Colonic mucosa (tissue), 4 donors: ENCODE results near the gene FBXW2. TPM values are rescaled to one million over a fixed set of nuclear protein-coding genes. Genes with fewer than 3 reads are reported as not detected.

ENCODE experiments used
- DNase-seq: peaks from one replicate; pipeline ENCODE4 v3.0.0-alpha.2; 2020
- H3K27ac ChIP-seq: fragments of 200-600 bp; one replicate; pipeline ENCODE4 v1.8.0; 2021
- H3K27me3 ChIP-seq: fragments of 200-600 bp; one replicate; pipeline ENCODE4 v1.8.0; 2021
- H3K36me3 ChIP-seq: fragments of 200-600 bp; one replicate; pipeline ENCODE4 v1.8.0; 2021
- H3K4me1 ChIP-seq: fragments of 200-600 bp; one replicate; pipeline ENCODE4 v1.8.0; 2021; ENCODE audit warnings: mild to moderate bottlenecking
- H3K4me3 ChIP-seq: fragments of 200-600 bp; one replicate; pipeline ENCODE4 v1.8.0; 2021
- H3K9ac ChIP-seq, 2 donors: one replicate each; pipeline ENCODE4 v1.7.0; 2013; ENCODE audit warnings: control low read depth in 2 of 2, low read depth in 2 of 2, low read length in 2 of 2
- H3K9me3 ChIP-seq: fragments of 200-600 bp; one replicate; pipeline ENCODE4 v1.8.0; 2021
- CTCF ChIP-seq: fragments of 200-600 bp; IDR thresholded peaks from one replicate; pipeline ENCODE4 v1.8.0; 2022; ENCODE audit warnings: antibody characterized with exemption, mild to moderate bottlenecking
- intact Hi-C: fragments of 100-400 bp; cut with DNase I; formaldehyde crosslinking; loops from one replicate; pipeline ENCODE4 v1.14.1; 2022
- total RNA-seq, 2 donors: library from RNA; stranded (reverse); fragmentation: NEBNext Ultra II Directional in 1 of 2; extraction: Animal tissue kit (Norgen Biotek cat#: 25700) in 1 of 2; gene quantifications; one replicate each; pipeline ENCODE4 v1.2.1, GENCODE V29; 2021
- donor health status: healthy.
- donor health status: DM: no; HTN: no; CAD: no.
- donor health status: DM: no; HTN: no; CAD: no.

The FBXW2 gene
- total RNA-seq, 2 donors from 2014 or later, result 52.1 to 53.5 TPM

GRCh38 chr9:120764476-120764875 is 28.7 kb downstream of the FBXW2 start:
- no peaks in the 10 kb centered on the region for H3K9me3 ChIP-seq
- no peaks in the 10 kb centered on the region for H3K4me1 ChIP-seq
- no peak overlapping the region for H3K4me3 ChIP-seq
- no peak for TF ChIP-seq CTCF
- intact Hi-C loops, result no loop called here
- no peaks in the 10 kb centered on the region for H3K27me3 ChIP-seq
- no peak overlapping the region for H3K9ac ChIP-seq
- H3K36me3 ChIP-seq, result peaks cover 8% of the 10 kb centered on the region
- no peak for DNase-seq
- H3K27ac ChIP-seq, result no peak overlapping the region

- Histone ChIP-seq H3K4me3 (no peak overlapping the region), H3K4me1 (no peaks in the 10 kb centered on the region), H3K36me3 (peaks cover 8% of the 10 kb centered on the region), H3K9ac (no peak overlapping the region), H3K27me3 (no peaks in the 10 kb centered on the region), H3K9me3 (no peaks in the 10 kb centered on the region), H3K27ac (no peak overlapping the region)
- intact Hi-C loops, result no loop called here
- TF ChIP-seq CTCF, result no peak
- DNase-seq, result no peak
Measured at GRCh38 chr9:120761006-120761405, 32.2 kb downstream of the FBXW2 start.

- no peak for TF ChIP-seq CTCF
- no peaks in the 10 kb centered on the region for H3K27me3 ChIP-seq
- DNase-seq, result no peak
- no peak overlapping the region for H3K27ac ChIP-seq
- H3K9me3 ChIP-seq, result no peaks in the 10 kb centered on the region
- intact Hi-C loops, result loop anchor here (2.0 to 10.0 kb wide), 3 partner anchors 135 to 302 kb away; no protein-coding TSS in a partner anchor
- no peak overlapping the region for H3K4me3 ChIP-seq
- no peak overlapping the region for H3K9ac ChIP-seq
- H3K36me3 ChIP-seq, result peaks cover 8% of the 10 kb centered on the region
- H3K4me1 ChIP-seq, result no peaks in the 10 kb centered on the region
Measured at GRCh38 chr9:120759755-120760400, 33.3 kb downstream of the FBXW2 start.

GRCh38 chr9:120758544-120758943 is 34.7 kb downstream of the FBXW2 start:
- no peak overlapping the region for H3K4me3 ChIP-seq
- no peaks in the 10 kb centered on the region for H3K4me1 ChIP-seq
- H3K27me3 ChIP-seq, result no peaks in the 10 kb centered on the region
- no peak for DNase-seq
- intact Hi-C loops, result loop anchor here (2.0 to 10.0 kb wide), 3 partner anchors 134 to 304 kb away; no protein-coding TSS in a partner anchor
- H3K36me3 ChIP-seq, result peaks cover 5% of the 10 kb centered on the region
- no peak for TF ChIP-seq CTCF
- no peak overlapping the region for H3K9ac ChIP-seq
- H3K27ac ChIP-seq, result no peak overlapping the region
- H3K9me3 ChIP-seq, result no peaks in the 10 kb centered on the region

- Histone ChIP-seq H3K9ac (no peak overlapping the region), H3K9me3 (no peaks in the 10 kb centered on the region), H3K27me3 (no peaks in the 10 kb centered on the region), H3K27ac (no peak overlapping the region), H3K36me3 (no peaks in the 10 kb centered on the region), H3K4me1 (no peaks in the 10 kb centered on the region), H3K4me3 (no peak overlapping the region)
- no peak for DNase-seq
- intact Hi-C loops, result loop anchor here (5.0 to 10.0 kb wide), 2 partner anchors 132 to 305 kb away; no protein-coding TSS in a partner anchor
- TF ChIP-seq CTCF, result no peak
Measured at GRCh38 chr9:120757026-120757913, 35.9 kb downstream of the FBXW2 start.
